Suprapubic skin (tissue), 4 donors: ENCODE results near the gene ARHGAP4. TPM values are rescaled to one million over a fixed set of nuclear protein-coding genes. Genes with fewer than 3 reads are reported as not detected.

Source experiments
- DNase-seq, 2 donors: peaks; one replicate each; pipeline ENCODE4 v3.0.0-alpha.2; 2019; ENCODE audit warnings: low spot score in 2 of 2
- H3K27ac ChIP-seq: fragments of 200-600 bp; sonication (generic); one replicate; pipeline ENCODE4 v1.5.1; 2019
- H3K27me3 ChIP-seq: fragments of 200-600 bp; sonication (generic); one replicate; pipeline ENCODE4 v1.5.1; 2019
- H3K36me3 ChIP-seq: fragments of 200-600 bp; sonication (generic); one replicate; pipeline ENCODE4 v1.5.1; 2019
- H3K4me1 ChIP-seq: fragments of 200-600 bp; sonication (generic); one replicate; pipeline ENCODE4 v1.5.1; 2019
- H3K4me3 ChIP-seq: fragments of 200-600 bp; sonication (generic); one replicate; pipeline ENCODE4 v1.5.1; 2019; ENCODE audit warnings: mild to moderate bottlenecking
- H3K9me3 ChIP-seq: fragments of 200-600 bp; sonication (generic); one replicate; pipeline ENCODE4 v1.5.1; 2019
- CTCF ChIP-seq, 2 donors: fragments of 200-600 bp in 1 of 2; fragments of 450-650 bp in 1 of 2; sonication (generic) in 1 of 2; IDR thresholded peaks; one replicate each; pipeline ENCODE4 v1.5.1; 2016 to 2019; ENCODE audit warnings: antibody characterized with exemption in 2 of 2, mild to moderate bottlenecking in 1 of 2, moderate library complexity in 1 of 2
- EP300 ChIP-seq: sonication (generic); formaldehyde crosslinking; IDR thresholded peaks from one replicate; pipeline ENCODE4 v1.6.1; 2017; ENCODE audit warnings: antibody characterized with exemption
- POLR2A ChIP-seq, 2 donors: fragments of 450-650 bp; IDR thresholded peaks; one replicate each; pipeline ENCODE4 v1.6.1; 2017; ENCODE audit warnings: antibody characterized with exemption in 2 of 2, mild to moderate bottlenecking in 2 of 2, moderate library complexity in 2 of 2
- POLR2AphosphoS5 ChIP-seq, 3 donors: sonication (generic); formaldehyde crosslinking; IDR thresholded peaks; one replicate each; pipeline ENCODE4 v1.6.1; 2017; ENCODE audit warnings: antibody characterized with exemption in 3 of 3
- WGBS: methylation state at CpG from one replicate; pipeline ENCODE4 v1.1.5; 2018; 5-methylcytosine and 5-hydroxymethylcytosine counted together
- total RNA-seq, 4 donors: library from RNA; depleted of rRNA; stranded (reverse); fragments of >200 nt; gene quantifications; one replicate each; pipeline ENCODE4 v1.1.0, GENCODE V29; 2016

Gene ARHGAP4
- total RNA-seq, 4 donors from 2014 or later = 4.8 to 17.6 (median 9.6) TPM

GRCh38 chrX:153880440-153880815 is 45.6 kb downstream of the ARHGAP4 start:
- TF ChIP-seq POLR2AphosphoS5 (IDR thresholded peaks at IDR 0.05) (no peak), CTCF (IDR thresholded peaks at IDR 0.05) (no peak), EP300 (no peak), POLR2A (IDR thresholded peaks at IDR 0.05) (no peak)
- H3K4me1 ChIP-seq = peaks cover 8% of the 10 kb centered on the region
- H3K27ac ChIP-seq = no peak overlapping the region
- H3K36me3 ChIP-seq = no peaks in the 10 kb centered on the region
- H3K27me3 ChIP-seq = peaks cover 70% of the 10 kb centered on the region
- no peak overlapping the region for H3K4me3 ChIP-seq
- no peak for DNase-seq
- 41% methylated on average over 6 of the region's 6 CpGs for WGBS
- no peaks in the 10 kb centered on the region for H3K9me3 ChIP-seq

DNA sequence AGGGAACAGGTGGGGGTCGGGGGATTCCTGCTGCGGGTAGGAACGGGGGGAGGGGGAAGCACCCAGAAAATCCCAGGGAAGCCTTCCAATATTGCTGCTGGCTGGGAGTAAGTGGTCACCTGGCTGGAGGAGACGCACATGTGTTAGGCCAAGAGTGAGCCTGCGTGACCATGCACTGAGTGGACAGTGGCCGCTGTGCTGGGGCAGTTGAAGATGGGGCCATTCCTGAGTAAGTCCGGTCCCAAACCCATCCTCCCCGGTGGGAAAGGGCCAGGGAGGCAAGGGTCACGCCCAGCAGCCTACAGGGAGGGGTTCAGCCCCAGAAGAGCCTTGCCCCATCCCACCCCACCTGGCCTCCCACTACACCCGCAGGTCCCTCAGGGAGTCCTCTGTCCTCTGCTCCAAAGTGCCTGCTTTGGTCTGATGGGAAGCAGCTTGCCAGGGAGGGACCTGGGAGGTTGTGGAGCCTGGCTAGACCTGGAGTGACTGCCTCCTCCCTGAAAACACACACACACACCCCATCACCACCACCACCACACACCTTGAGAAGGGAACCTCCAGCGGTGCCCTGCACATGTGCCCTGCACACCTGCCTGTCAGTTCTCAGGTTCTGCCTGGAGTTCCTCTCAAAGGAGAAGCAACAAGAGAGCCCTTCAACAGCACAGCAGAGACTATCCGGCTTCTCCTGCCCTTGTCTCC is 46.2 kb downstream of the ARHGAP4 start:
- no peak overlapping the region for H3K4me3 ChIP-seq
- 73% methylated on average over 5 of the region's 12 CpGs for WGBS
- no peak for DNase-seq
- TF ChIP-seq EP300 = no peak
- TF ChIP-seq POLR2A (IDR thresholded peaks at IDR 0.05) = no peak
- no peak for TF ChIP-seq POLR2AphosphoS5 (IDR thresholded peaks at IDR 0.05)
- TF ChIP-seq CTCF (IDR thresholded peaks at IDR 0.05) = no peak
- no peak overlapping the region for H3K27ac ChIP-seq
- no peaks in the 10 kb centered on the region for H3K9me3 ChIP-seq
- peaks cover 65% of the 10 kb centered on the region for H3K27me3 ChIP-seq
- peaks cover 4% of the 10 kb centered on the region for H3K4me1 ChIP-seq
- H3K36me3 ChIP-seq = no peaks in the 10 kb centered on the region

DNA sequence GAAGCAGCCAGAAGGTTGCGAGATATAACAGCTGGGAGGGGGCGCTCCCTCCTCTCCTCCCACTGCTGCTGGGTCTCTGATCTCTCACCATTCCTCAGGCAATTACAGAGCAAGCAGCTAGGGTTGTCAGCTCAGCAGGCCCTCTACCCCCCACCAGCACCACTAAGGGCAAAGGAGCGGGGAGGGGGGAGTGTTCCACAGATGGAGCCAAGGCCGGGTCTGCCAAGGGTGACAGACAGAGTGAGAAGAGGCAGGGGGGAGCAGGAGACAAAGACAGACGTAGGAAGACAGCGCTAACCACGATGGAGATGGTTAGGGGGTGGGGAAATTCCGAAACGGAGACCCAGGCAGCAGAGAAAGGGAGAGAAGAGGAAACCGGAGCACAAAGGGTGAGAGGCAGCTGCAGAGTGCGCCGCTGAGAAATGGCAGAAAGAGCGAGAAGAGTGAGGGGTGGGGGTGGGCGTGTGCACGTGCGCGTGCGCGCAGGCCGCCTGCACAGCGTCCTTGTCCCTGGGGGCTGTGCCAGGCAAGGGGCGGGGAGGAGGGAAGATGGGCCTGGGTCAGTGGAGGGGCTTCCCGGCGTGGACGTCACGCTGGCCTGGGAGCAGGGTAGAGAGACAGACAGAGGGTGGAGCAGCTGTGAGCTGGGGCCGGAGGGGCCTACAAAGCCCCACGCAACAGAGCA is 47.0 kb downstream of the ARHGAP4 start:
- H3K27me3 ChIP-seq = peaks cover 57% of the 10 kb centered on the region
- no peak for DNase-seq
- whole genome bisulfite sequencing = 19% methylated on average over 28 of the region's 28 CpGs
- H3K9me3 ChIP-seq = no peaks in the 10 kb centered on the region
- no peaks in the 10 kb centered on the region for H3K4me1 ChIP-seq
- TF ChIP-seq CTCF (IDR thresholded peaks at IDR 0.05) = no peak
- TF ChIP-seq EP300 = no peak
- TF ChIP-seq POLR2AphosphoS5 (IDR thresholded peaks at IDR 0.05) = no peak
- no peak for TF ChIP-seq POLR2A (IDR thresholded peaks at IDR 0.05)
- no peak overlapping the region for H3K4me3 ChIP-seq
- H3K36me3 ChIP-seq = no peaks in the 10 kb centered on the region
- no peak overlapping the region for H3K27ac ChIP-seq

GRCh38 chrX:153878345-153878744 is 47.7 kb downstream of the ARHGAP4 start:
- H3K27ac ChIP-seq = no peak overlapping the region
- no peaks in the 10 kb centered on the region for H3K9me3 ChIP-seq
- TF ChIP-seq EP300 = no peak
- no peak for TF ChIP-seq CTCF (IDR thresholded peaks at IDR 0.05)
- TF ChIP-seq POLR2A (IDR thresholded peaks at IDR 0.05) = no peak
- no peak for TF ChIP-seq POLR2AphosphoS5 (IDR thresholded peaks at IDR 0.05)
- 58% methylated on average over 3 of the region's 5 CpGs for WGBS
- H3K4me1 ChIP-seq = no peaks in the 10 kb centered on the region
- H3K4me3 ChIP-seq = no peak overlapping the region
- no peak for DNase-seq
- H3K27me3 ChIP-seq = peaks cover 49% of the 10 kb centered on the region
- H3K36me3 ChIP-seq = no peaks in the 10 kb centered on the region

- Histone ChIP-seq H3K36me3 (no peaks in the 10 kb centered on the region), H3K27ac (no peak overlapping the region), H3K27me3 (peaks cover 43% of the 10 kb centered on the region), H3K4me1 (no peaks in the 10 kb centered on the region), H3K4me3 (no peak overlapping the region), H3K9me3 (no peaks in the 10 kb centered on the region)
- TF ChIP-seq POLR2A (IDR thresholded peaks at IDR 0.05) = no peak
- TF ChIP-seq EP300 = no peak
- no peak for TF ChIP-seq POLR2AphosphoS5 (IDR thresholded peaks at IDR 0.05)
- no peak for TF ChIP-seq CTCF (IDR thresholded peaks at IDR 0.05)
- WGBS = 88% methylated on average over 8 of the region's 8 CpGs
- no peak for DNase-seq
These were observed 48.3 kb downstream of the ARHGAP4 start for GRCh38 chrX:153877571-153878261.
